Caki2 (cell line): ENCODE measurements around the gene MAG. TPM values are rescaled to one million over a fixed set of nuclear protein-coding genes. Genes with fewer than 3 reads are reported as not detected.

Experiments used
- DNase-seq: peaks from one replicate; pipeline ENCODE4 v3.0.0-alpha.2; 2015; ENCODE audit warnings: low read depth
- in situ Hi-C: cut with HindIII; loops from 2 replicates; pipeline ENCODE4 v1.10.0; 2016; ENCODE audit warnings: low sequenced_read_pairs, low pct_unique_long_range_greater_than_20kb, mixed read lengths
- total RNA-seq: library from RNA; depleted of rRNA; stranded (reverse); fragments of >200 nt; shearing (Covaris generic); gene quantifications from 2 replicates; pipeline ENCODE4 v1.2.3, GENCODE V29; 2014; ENCODE audit warnings: low replicate concordance

Gene MAG
- total RNA-seq, 1 experiment from 2014 or later = 5.7 TPM

DNA sequence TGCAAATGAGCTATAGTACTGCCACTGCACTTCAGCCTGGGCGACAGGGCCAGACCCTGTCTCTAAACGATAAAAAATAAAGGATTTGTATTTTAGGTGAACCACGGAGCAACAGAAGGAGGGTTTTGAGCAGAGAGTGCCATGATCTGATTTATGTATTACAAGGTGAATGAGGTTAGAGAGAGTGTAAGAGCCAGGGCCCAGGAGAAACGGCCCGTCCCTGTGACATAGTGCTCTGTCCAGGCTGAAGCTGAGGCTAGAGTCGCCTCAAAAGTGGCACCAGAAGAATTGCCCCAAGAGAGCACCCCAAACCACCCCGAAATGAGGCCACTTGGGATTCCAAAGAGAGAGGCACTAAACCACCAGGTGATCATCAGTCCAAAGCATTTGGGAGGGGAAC lies 16.9 kb downstream of the MAG start:
- in situ Hi-C loops = no loop called here
- DNase-seq = no peak

DNA sequence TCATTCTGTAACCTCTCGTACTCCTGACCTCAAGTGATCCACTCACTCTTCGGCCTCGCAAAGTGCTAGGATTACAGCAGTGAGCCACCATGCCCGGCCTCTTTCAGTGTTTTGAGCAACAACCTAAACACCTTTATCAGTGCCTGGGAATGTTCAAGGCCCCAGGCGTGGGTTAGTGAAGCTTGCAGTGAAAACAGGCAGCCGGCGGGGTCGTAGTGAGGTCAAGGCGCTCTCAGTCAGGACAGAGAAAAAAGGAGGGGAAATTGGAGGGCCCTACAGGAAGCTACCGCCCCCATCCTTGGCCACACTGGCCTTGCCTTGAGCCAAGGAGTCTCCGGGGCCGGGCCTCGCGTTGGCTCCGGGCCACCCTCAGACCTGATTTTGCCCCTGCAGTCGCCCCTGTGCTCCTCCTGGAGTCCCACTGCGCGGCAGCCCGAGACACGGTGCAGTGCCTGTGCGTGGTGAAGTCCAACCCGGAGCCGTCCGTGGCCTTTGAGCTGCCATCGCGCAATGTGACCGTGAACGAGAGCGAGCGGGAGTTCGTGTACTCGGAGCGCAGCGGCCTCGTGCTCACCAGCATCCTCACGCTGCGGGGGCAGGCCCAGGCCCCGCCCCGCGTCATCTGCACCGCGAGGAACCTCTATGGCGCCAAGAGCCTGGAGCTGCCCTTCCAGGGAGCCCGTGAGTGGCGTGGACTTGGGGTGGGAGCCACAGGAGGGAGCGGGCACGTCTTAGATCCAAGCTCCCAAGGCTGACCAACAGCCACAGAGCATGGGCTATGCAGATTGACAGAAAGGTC lies 17.7 kb downstream of the MAG start:
- in situ Hi-C loops = no loop called here
- peak; percentile 92 for DNase-seq

DNA sequence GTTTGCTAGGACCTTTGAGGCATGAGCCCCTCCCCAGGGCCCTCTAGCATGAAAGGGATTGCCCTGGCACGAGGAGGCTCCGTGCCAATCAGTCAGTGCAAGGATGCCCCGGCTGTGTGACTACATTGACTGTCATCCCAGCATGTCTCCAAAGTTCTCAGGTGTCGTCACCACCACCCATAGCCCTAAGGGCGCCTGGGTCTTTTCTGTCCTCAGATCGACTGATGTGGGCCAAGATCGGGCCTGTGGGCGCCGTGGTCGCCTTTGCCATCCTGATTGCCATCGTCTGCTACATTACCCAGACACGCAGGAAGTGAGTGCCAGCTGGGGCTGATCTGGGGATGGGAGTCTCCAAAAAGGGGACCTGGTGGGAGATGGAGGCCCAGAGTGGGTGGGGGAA lies 18.4 kb downstream of the MAG start:
- no peak for DNase-seq
- in situ Hi-C loops = no loop called here

DNA sequence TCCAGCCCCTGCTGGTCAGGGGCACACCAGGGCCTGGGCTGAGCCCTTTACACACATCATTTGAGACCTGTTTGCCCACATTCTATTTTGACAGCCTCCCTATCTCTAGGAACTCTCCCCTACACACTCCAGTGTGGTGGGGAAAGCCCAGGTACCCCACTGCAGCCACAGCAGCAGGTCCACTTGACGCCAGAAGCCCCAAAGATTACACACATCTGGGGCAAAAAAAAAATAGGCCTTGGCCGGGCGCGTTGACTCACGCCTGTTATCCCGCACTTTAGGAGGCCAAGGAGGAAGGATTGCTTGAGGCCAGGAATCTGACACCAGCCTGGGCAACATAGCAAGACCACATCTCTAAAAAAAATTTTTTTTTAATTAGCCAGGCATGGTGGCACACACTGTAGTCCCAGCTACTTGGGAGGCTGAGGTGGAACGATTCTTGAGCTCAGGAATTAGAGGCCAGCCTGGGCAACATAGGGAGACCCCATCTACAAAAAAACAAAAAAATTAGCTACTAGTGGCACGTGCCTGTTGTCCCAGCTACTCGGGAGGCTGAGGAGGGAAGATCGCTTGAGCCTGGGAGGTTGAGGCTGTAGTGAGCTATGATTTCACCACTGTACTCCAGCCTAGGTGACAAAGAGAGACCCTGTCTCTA lies 19.0 kb downstream of the MAG start:
- DNase-seq = no peak
- in situ Hi-C loops = no loop called here

DNA sequence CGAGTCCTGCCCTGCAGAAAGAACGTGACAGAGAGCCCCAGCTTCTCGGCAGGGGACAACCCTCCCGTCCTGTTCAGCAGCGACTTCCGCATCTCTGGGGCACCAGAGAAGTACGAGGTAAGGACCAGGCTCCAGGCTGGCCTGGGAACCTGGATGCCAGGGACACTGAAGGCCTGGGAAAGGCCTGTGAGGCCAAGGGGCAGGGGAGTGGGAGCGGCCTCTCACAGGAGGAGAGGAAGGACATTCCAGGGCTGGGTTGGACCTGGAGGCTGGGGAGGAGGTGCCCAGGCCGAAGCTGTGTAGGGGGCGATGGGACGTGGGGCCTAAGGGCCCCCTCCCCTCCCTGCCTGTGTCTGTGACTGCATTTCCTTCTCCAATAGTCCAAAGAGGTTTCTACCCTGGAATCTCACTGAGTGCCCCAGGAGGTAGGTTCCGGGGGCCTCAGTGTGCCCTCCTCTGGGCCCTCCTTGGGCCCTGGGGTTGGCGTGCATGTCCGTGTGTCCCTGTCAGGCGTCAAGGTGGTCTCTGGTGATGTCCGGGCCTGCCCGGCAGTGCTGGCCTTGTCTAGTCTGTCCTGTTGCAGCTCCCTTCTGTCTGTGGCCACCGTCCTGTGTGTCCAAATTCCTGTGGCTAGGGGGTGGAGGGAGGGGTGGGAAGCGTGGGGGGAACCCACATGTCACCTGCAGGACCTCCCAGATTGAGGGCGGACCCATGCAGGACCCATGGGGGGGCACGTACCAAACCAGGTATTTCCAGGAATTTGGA lies 20.1 kb downstream of the MAG start:
- DNase-seq = no peak
- in situ Hi-C loops = no loop called here

DNA sequence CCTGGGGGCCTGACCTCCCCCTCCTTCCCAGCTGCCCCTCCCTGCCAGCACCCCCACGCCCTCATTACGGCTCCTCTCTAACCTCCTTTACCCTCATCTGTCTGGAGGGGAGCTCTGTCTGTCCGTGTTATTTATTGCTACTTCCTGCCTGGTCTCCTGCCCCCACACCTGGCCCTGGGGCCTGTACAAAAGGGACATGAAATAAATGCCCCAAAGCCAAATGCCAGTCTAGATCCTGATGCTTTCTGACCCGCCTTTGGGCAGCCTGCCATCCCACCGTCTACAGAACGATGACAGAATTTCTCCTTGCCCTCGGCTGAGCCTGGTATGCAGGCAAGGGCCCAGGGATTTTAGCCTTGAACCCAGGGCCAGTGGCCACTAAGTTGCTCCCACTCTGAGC lies 21.6 kb downstream of the MAG start:
- DNase-seq = no peak
- in situ Hi-C loops = no loop called here

DNA sequence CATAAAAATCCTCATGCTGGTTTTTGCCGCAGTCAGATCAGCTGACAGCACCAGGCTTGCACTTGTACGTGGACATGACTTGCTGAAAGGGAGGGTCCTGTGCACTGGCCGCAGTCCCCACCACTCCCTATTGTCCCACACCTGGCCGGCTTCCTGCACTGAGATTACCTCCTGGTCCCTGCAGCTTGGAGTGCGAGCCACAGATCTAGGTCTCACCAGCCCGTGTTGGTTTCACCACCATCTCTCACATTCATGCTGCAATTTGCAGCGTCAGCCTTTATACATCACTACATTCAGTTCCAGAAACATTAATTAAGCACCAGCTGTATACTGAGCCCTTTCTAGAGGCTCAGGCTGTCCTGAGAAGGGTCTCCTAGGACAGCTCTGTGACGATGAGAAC lies 22.1 kb downstream of the MAG start:
- in situ Hi-C loops = no loop called here
- DNase-seq = no peak

DNA sequence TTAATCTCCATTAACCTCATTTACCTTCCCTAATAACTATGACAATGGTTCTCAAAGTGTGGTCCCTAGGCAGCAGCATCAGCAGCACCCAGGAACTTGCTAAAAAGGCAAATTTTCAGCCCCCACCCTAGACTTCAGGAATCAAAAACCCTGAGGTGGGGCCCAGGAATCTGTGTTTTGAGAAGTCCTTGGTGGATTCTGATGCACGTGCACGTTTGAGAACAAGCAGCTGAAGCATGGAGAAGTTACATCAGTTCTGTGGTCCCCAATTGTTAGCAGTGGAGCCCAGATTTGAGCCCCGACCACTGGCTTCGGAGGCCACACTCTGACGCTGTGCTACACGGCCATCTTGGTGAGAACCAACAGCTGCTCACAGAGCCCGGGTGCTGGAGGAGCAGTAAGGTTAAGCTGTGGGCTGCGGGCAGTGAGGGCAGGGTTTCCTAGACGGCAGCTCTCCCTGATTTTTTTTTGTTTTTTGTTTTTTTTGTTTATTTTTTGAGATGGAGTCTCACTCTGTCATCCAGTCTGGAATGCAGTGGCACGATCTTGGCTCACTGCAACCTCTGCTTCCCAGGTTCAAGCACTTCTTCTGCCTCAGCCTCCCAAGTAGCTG lies 23.0 kb downstream of the MAG start:
- in situ Hi-C loops = no loop called here
- DNase-seq = no peak

DNA sequence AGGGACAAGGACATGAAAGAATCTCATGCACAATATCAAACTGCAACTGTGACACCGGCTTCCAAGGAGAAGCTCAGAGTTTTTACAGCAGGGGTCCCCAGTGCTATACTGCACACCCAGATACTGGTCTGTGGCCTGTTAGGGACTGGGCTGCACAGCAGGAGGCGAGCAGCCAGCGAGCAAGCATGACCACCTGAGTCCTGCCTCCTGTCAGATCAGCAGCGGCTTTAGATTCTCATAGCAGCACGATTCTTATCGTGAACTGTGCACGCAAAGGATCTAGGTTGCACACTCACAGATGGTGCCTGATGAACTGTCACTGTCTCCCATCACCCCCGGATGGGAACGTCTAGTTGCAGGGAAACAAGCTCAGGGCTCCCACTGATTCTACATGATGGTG lies 23.9 kb downstream of the MAG start:
- in situ Hi-C loops = no loop called here
- no peak for DNase-seq

DNA sequence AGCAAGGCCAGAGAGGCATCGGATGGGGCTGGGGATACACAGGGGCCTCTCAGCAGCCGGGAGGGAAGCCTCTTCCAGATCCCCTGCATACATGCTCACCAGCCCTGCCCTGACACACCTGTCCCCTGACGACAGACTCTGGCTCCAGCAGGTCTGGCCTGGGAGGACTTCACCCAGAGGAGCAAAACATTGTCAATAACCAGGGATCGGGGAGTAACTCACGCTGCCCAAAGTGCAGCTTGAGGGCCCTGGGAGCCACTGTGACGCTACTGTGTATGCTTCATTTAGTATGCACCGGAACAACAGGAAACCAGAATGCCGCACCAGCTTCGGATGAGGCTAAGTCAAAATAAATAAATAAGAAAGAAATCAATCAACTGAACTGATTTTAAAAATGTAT lies 24.6 kb downstream of the MAG start:
- in situ Hi-C loops = no loop called here

DNA sequence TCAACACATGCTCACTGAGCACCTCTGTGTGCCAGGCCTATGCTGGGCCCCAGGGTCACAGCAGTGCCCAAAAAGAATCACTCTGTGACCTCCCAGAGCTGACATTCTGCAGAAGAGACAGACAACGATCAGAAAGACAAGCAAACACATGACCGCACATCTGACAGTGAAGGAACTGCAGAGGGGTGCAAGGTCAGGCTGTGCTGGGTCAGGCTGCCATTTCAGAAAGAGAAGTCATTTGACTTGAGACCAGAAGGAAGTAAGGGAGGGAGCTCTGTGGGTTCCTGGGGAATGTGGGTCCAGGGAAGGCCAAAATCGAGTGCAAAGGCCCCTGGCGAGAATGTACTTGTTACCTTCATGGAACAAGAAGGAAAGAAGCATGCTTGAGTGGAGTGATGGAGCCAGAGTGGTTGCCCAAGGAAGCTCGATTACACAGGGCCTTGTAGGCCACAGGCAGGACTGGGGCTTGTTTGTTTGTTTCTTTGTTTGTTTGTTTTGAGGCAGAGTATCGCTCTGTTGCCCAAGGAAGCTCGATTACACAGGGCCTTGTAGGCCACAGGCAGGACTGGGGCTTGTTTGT lies 25.6 kb downstream of the MAG start:
- DNase-seq = peak; percentile 44
- in situ Hi-C loops = no loop called here

More for the DNA sequence above, 24.6 kb downstream of the MAG start:
- DNase-seq = no peak

DNA sequence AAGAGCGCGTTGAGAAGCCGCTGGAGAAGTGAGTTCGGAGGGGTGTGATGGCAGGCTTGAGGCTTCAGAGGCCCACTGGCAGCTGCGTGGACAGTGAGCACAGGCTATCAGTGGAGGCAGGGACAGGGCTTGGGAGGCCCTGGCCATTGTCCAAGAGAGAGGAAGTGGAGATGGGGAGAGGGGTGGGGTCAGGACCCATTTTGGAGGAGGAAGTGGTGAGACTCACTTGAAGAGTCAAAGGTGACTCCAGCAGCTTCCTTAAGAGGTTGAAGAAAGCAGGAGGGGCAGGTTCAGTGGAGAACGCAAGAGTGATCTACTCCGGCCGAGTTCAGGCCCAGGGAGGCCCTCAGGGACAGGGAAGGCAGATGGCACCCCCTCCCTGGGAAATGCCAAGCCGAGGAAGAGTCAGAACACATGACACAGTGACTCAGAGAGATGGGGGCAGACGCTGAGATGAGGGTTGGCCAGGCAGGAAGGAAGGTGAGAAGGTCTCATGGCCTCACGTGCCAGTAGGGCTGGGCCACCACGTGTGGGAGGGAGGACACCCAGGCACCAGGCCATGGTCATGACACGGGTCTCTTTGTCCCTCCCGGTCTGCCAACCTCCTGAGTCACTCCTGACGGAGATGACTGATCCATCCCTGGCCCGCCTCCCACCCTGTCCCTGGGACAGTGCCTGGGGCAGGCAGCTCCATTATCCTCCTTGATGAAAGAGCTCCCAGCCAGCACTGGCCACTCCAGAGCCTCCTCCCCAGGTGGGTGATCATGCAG lies 26.9 kb downstream of the MAG start:
- DNase-seq = peak; percentile 100
- in situ Hi-C loops = no loop called here

DNA sequence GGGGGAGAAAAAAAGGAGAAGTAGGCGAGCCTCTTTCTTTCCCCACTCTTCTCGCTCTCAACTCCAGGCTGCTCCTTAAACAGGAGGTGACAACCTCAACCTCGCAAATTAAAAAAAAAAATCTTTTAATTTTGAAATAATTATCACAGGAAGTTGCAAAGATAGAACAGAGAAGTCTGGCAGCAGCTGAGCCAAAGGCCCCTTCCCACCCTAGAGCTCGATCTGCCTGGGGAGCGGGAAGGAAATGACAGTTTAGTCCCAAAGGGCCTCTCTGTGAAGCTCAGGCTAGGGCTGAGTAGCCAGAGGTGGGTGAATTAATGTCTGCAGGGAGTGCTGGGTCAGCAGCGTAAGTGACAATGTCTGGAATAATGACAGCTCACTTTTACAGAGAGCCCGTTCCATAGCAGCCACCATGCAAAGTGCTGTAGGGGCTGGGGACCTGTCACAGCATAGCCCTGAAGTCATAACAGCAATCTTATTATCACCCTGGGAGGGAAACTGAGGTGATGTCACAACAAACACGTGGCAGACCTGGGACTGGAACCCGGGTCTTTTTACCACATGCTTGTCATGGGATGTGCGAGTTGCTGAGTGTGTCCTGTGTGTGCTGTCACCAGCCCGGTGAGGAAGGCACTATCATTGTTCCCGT lies 28.2 kb downstream of the MAG start:
- in situ Hi-C loops = no loop called here

DNA sequence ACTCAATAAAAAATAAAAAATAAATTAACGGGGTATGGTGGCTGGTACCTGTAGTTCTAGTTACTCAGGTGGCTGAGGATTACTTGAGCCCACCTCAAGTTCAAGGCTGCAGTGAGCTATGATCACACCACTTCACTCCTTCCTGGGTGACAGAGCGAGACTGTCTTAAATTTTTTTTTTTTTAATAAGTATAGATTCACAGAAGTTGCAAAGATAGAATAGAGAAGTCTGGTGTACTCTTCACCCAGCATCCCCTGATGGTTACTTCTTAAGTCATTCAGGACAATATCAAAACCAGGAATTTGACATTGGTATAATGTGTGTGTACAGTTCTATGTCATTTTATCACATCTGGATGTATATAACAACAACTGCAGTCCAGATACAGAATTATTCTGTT lies 29.3 kb downstream of the MAG start:
- no peak for DNase-seq
- in situ Hi-C loops = no loop called here

More for the DNA sequence above, 28.2 kb downstream of the MAG start:
- no peak for DNase-seq

DNA sequence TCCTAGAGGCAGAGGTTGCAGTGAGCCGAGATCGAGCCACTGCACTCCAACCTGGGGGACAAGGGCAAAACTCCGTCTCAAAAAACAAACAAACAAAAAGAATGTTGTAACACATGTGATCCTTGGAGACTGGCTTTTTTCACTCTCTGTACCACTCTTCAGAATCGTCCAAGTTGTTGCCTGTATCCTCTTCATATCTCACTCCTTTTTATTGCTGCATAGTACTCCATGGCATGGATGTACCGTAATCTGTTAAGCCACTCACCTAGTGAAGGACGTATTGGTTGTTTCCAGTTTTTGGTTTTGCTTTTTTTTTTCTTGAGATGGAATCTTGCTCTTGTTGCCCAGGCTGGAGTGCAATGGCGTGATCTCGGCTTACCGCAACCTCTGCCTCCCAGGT lies 30.1 kb downstream of the MAG start:
- in situ Hi-C loops = no loop called here
- no peak for DNase-seq

DNA sequence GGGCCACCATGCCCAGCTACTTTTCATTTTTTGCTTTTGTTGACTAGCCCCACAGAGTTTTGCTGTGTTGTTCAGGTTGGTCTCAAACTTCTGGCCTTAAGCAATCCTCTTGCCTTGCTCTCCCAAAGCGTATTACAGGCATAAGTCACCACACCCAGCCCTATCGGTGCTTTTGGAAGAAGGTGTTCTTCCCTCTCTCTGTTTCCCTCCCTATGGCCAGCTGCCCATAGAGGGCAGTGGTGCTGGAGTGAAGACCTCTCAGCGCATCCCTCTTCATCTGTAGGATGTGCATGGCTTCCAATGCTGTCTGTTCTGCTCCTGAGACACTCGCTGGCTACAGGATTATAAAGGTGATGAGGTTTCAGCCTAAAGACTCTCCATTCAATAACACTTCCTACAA lies 35.7 kb downstream of the MAG start:
- in situ Hi-C loops = no loop called here
- DNase-seq = no peak

DNA sequence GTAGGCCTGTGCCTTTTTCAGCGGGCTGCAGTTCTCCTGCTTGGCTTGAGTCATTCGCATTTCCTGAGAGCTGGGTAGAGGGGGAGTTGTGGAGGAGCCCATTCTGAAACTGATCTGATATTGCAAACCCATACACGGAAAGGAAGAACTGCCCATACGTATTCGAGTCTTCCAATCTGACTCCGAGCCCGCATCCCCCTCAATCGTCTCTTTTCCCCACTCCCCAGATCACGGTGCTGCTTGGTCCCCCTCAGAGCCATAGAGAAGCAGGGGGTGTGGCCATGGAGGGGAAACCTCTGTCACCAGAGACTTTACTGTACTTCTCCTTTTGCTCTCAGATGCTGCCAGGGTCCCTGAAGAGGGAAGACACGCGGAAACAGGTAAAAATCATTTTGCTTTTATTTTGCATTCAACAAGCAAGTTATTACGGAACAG lies 36.9 kb downstream of the MAG start, which contains the start of gene CD22:
Gene CD22 (plus strand): TSS at position 337 of the 435 bp plus-strand sequence. CDS start 2,854 bp downstream, outside the sequence.
- no peak for DNase-seq
- in situ Hi-C loops = no loop called here
